Measurements from ENCODE around the gene RAB36.

The RAB36 gene

DNA sequence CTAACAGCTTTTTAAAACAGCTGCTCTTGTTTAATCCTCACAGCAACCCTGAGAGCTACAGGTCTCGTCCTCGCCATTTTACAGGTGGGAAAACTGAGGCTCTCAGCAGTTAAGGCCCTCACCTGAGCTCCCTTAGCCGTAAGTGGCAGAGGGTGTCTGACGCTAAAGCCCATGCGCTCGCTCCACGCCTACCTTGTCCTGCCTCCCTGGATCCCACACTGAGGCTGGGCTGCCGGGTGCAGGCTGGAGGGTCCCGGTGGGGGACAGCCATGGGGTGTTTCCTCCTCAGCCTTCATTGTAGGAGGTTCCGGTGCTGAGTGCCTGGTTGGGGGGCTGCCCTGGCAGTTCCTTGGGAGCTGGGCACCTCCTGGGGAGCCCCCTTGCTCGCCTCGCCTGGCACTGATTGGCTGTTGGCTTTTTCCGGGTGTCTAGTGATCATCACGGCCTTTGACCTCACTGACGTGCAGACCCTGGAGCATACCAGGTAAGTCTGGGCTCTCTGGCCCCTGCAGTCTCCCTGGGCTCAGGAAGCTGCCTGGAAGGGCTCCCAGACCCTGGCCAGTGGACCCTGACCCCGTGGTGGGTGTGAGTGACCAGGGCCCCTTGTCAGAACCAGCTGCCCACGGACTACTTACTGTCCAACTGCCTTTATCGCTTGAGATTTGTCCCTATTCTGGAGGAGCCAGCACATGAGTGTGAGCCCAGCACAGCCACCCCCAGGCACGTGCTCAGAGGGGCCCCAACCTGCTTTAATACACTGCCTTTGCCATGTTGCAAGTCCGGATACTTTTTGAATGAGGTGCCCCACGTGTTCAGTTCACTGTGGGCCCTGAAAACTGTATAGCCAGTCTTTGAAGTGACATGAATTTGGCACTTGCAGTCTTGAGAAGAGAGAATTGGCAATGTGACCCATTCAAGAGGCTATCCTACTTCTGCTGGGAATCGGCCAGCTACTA, 12.6 kb downstream of the RAB36 start:
- Mint-ChIP-seq H3K36me3 (ENCODE audit: insufficient read depth) (no peaks in the 10 kb centered on the region), H3K27me3 (no peaks in the 10 kb centered on the region), H3K4me1 (ENCODE audit: low read depth in 2 of 2) (peaks cover 4 to 17% of the 10 kb centered on the region in 2 donors), H3K4me3 (no peak overlapping the region), H3K27ac (peak overlapping the region; percentile 12 to 59), H3K9me3 (no peaks in the 10 kb centered on the region)
- DNase-seq (no peak), ATAC-seq (replicated peaks) (no peak)

- no peak for ATAC-seq (replicated peaks)
- Mint-ChIP-seq H3K36me3 (ENCODE audit: insufficient read depth) (no peaks in the 10 kb centered on the region), H3K9me3 (no peaks in the 10 kb centered on the region), H3K4me3 (no peak overlapping the region), H3K4me1 (ENCODE audit: low read depth in 2 of 2) (peaks cover 4 to 9% of the 10 kb centered on the region in 2 donors), H3K27ac (no peak overlapping the region), H3K27me3 (no peaks in the 10 kb centered on the region)
- no peak for DNase-seq
These were observed 13.4 kb downstream of the RAB36 start for GRCh38 chr22:23158516-23159290.

DNA sequence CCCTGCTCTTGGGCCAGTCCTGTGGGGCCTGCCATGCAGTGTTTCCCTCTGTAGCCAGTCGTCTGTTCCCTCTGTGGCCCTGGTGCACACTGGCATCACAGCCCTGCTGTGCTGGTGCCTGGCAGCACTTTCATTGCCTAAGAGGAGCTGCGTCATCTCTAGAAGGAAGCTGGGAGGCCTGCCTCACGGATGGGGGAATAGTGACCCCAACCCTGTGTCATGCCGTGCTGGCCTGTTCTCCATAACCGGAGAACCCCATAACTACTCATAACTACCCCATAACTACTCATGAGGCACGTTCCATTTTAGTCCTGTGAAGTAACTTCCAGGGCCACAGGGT, 14.0 kb downstream of the RAB36 start:
- DNase-seq, result no peak
- H3K4me1 Mint-ChIP-seq (ENCODE audit: low read depth in 2 of 2), result peaks cover 1 to 6% of the 10 kb centered on the region in 2 donors
- H3K36me3 Mint-ChIP-seq (ENCODE audit: insufficient read depth), result no peaks in the 10 kb centered on the region
- ATAC-seq (replicated peaks), result no peak
- peak overlapping the region in 1 of 2 donors; percentile 30 for H3K27ac Mint-ChIP-seq
- no peaks in the 10 kb centered on the region for H3K9me3 Mint-ChIP-seq
- no peak overlapping the region for H3K4me3 Mint-ChIP-seq
- H3K27me3 Mint-ChIP-seq, result no peaks in the 10 kb centered on the region

DNA sequence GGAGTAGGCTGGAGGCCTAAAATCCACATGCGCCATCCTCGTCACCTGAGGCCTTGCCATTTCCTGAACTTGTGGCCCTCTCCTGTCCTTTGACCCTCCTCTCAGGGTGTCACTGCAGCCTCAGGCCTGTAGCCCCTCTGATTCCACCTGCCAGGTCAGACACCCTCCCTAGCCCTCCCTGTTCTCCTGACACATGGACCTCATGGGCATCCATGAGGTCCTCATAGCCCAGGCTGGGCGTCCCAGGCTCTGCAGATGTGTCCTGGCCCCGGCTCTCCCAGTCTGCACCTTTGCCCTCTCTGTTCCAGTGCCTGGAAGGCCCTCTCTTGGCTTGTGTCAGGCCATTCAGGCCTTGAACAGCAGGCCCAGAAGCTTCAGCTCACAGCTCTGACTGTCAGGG, 15.8 kb downstream of the RAB36 start:
- Mint-ChIP-seq H3K27ac (no peak overlapping the region), H3K27me3 (no peaks in the 10 kb centered on the region), H3K4me3 (no peak overlapping the region), H3K9me3 (no peaks in the 10 kb centered on the region), H3K36me3 (ENCODE audit: insufficient read depth) (no peaks in the 10 kb centered on the region), H3K4me1 (ENCODE audit: low read depth in 2 of 2) (peaks cover 0 to 2% of the 10 kb centered on the region in 2 donors)
- DNase-seq (no peak), ATAC-seq (replicated peaks) (no peak)

DNA sequence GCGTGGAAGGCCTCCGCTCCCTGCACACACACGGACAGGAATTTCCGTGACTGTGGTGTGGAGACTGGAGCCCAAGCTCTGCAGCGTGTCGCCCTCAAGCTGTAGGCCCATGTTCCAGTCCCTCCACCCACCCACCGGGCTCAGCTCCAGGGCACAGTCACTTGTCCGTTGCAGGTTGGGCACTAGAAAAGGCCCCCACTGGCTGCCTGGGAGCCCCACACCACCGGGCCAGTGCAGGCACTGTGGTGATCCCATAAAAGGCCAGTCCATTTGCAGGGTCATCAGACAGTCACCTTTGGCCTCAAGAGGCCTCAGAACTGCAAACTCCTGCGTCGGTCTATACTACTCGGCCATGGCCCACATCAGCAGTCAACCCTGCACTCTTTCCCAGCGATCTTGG, 16.3 kb downstream of the RAB36 start:
- DNase-seq (no peak), ATAC-seq (replicated peaks) (no peak)
- Mint-ChIP-seq H3K4me1 (ENCODE audit: low read depth in 2 of 2) (peaks cover 0 to 2% of the 10 kb centered on the region in 2 donors), H3K27me3 (peaks cover 0 to 3% of the 10 kb centered on the region in 2 donors), H3K4me3 (no peak overlapping the region), H3K27ac (no peak overlapping the region), H3K36me3 (ENCODE audit: insufficient read depth) (no peaks in the 10 kb centered on the region), H3K9me3 (no peaks in the 10 kb centered on the region)

DNA sequence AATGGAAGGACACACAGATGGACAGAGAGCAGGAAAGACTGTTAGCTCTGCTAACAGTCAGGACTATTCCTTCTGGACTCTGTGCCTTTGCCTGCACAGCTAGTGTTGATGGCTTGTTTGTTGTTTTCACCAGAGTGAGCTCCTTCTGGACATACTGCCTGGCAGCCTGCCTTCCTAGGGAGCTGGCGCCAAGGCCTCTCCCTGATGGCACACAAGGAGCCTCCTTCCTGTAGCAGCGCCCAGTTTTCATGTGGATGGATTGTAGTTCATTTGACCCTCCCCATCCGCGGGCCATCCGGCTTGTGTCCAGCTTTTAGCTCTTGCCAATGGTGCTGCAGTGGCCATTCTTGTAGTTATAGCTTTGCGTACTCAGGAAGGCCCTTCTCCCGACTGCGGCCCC, 18.4 kb downstream of the RAB36 start:
- Mint-ChIP-seq H3K36me3 (ENCODE audit: insufficient read depth) (no peaks in the 10 kb centered on the region), H3K27me3 (peaks cover 0 to 12% of the 10 kb centered on the region in 2 donors), H3K4me1 (ENCODE audit: low read depth in 2 of 2) (peaks cover 0 to 7% of the 10 kb centered on the region in 2 donors), H3K27ac (no peak overlapping the region), H3K9me3 (no peaks in the 10 kb centered on the region), H3K4me3 (no peak overlapping the region)
- no peak for ATAC-seq (replicated peaks)
- DNase-seq, result no peak

GRCh38 chr22:23164091-23164490, 18.8 kb downstream of the RAB36 start:
- Mint-ChIP-seq H3K27me3 (peaks cover 0 to 12% of the 10 kb centered on the region in 2 donors), H3K4me3 (no peak overlapping the region), H3K36me3 (ENCODE audit: insufficient read depth) (no peaks in the 10 kb centered on the region), H3K4me1 (ENCODE audit: low read depth in 2 of 2) (peaks cover 0 to 7% of the 10 kb centered on the region in 2 donors), H3K9me3 (no peaks in the 10 kb centered on the region), H3K27ac (no peak overlapping the region)
- ATAC-seq (replicated peaks) (no peak), DNase-seq (no peak)

- H3K27ac Mint-ChIP-seq, result no peak overlapping the region
These were observed 21.0 kb downstream of the RAB36 start for GRCh38 chr22:23166042-23166831.

DNA sequence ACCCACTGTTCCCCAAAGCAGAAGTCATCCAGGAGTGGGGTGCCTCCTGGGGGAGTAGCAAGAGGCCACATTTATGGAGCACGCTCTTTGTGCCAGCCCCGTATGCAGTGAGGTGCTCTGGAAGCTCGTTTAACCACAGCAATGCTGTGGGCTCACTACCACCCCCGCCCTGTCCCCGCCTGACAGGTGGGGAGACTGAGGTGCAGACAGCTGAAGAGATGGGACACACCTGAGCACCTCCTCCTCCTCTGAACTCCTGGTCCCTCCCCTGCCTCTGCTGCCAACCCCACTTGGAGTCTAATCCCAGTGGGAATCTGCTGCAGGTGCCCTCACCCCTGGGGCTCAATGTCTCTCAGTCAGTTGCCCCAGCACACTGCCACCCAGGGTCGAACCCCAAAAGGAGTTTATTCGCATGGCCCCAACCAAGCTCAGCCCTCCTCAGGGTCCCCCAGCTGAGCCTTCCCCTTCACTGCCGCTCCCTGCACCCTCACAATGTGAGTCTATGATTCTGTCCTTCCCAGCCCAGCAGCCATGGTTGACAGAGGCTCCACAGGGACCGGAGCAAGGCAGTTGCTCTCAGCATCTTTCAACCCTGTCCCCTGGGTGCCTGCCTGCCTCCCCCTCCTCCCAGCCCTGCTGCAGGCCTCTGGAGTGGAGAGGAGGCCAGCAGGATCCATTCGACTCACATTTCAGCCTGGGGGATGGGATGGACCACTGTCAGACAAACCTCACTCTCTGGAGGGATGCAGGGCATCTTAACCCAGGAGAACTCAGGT, 21.8 kb downstream of the RAB36 start:
- Mint-ChIP-seq H3K27ac (no peak overlapping the region), H3K4me3 (no peak overlapping the region), H3K4me1 (ENCODE audit: low read depth in 2 of 2) (peaks cover 0 to 7% of the 10 kb centered on the region in 2 donors), H3K9me3 (no peaks in the 10 kb centered on the region), H3K27me3 (peaks cover 0 to 12% of the 10 kb centered on the region in 2 donors), H3K36me3 (ENCODE audit: insufficient read depth) (no peaks in the 10 kb centered on the region)
- DNase-seq (no peak), ATAC-seq (replicated peaks) (no peak)

More at GRCh38 chr22:23166042-23166831, 21.0 kb downstream of the RAB36 start:
- Mint-ChIP-seq H3K27me3 (peaks cover 0 to 12% of the 10 kb centered on the region in 2 donors), H3K4me3 (no peak overlapping the region), H3K4me1 (ENCODE audit: low read depth in 2 of 2) (peaks cover 0 to 7% of the 10 kb centered on the region in 2 donors), H3K36me3 (ENCODE audit: insufficient read depth) (no peaks in the 10 kb centered on the region), H3K9me3 (no peaks in the 10 kb centered on the region)
- DNase-seq (no peak), ATAC-seq (replicated peaks) (no peak)

- Mint-ChIP-seq H3K27me3 (peaks cover 0 to 12% of the 10 kb centered on the region in 2 donors), H3K4me1 (ENCODE audit: low read depth in 2 of 2) (peaks cover 0 to 4% of the 10 kb centered on the region in 2 donors), H3K27ac (no peak overlapping the region), H3K4me3 (no peak overlapping the region), H3K36me3 (ENCODE audit: insufficient read depth) (no peaks in the 10 kb centered on the region), H3K9me3 (no peaks in the 10 kb centered on the region)
- ATAC-seq (replicated peaks), result no peak
- DNase-seq, result no peak
These were observed 23.2 kb downstream of the RAB36 start for GRCh38 chr22:23168391-23169042.

GRCh38 chr22:23169043-23169406, 23.7 kb downstream of the RAB36 start:
- H3K9me3 Mint-ChIP-seq, result no peaks in the 10 kb centered on the region
- ATAC-seq (replicated peaks) (no peak), DNase-seq (no peak)
- peaks cover 0 to 12% of the 10 kb centered on the region in 2 donors for H3K27me3 Mint-ChIP-seq
- H3K36me3 Mint-ChIP-seq (ENCODE audit: insufficient read depth), result no peaks in the 10 kb centered on the region
- no peak overlapping the region for H3K4me3 Mint-ChIP-seq
- H3K27ac Mint-ChIP-seq, result no peak overlapping the region
- peaks cover 3 to 6% of the 10 kb centered on the region in 2 donors for H3K4me1 Mint-ChIP-seq (ENCODE audit: low read depth in 2 of 2)

Data from effector memory CD8-positive, alpha-beta T cell (primary cell).